ENCODE results near the gene BLMH. TPM values are rescaled to one million over a fixed set of nuclear protein-coding genes. Genes with fewer than 3 reads are reported as not detected.

Gene BLMH
- total RNA-seq, 2 donors from 2014 or later, result 84.7 to 92.0 TPM

DNA sequence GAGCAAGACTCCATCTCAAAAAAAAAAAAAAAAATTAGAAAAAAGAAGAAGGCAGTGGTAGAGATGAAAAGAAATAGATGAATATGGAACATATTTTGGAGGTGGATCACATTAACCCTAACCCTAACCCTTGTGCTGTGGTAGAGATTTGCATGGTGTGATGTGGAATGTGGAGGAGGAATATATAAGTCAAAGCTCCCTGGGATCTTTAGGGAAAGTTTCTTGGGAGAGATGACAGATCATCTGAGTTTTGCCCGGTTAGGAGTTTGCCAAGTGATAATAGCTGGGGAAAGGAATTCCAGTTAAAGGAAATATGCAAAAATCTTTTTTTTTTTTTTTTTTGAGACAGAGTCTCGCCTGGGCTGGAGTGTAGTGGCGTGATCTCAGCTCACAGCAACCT lies 13.0 kb upstream of the BLMH start:
- Histone ChIP-seq H3K4me1 (ENCODE audit: control insufficient read depth, insufficient read depth, low read length) (no peaks in the 10 kb centered on the region), H3K27me3 (ENCODE audit: control insufficient read depth, insufficient read depth, low read length, poor library complexity, severe bottlenecking) (no peaks in the 10 kb centered on the region), H3K9ac (ENCODE audit: extremely low read depth, low read length, poor library complexity, severe bottlenecking) (no peak overlapping the region), H3K27ac (ENCODE audit: low read depth, low read length) (no peak overlapping the region), H3K36me3 (ENCODE audit: control insufficient read depth, insufficient read depth, low read length) (no peaks in the 10 kb centered on the region), H3K4me3 (ENCODE audit: low read length) (no peak overlapping the region), H3K9me3 (ENCODE audit: control insufficient read depth, low read length) (peaks cover 8% of the 10 kb centered on the region)
- Mint-ChIP-seq H3K27me3 (ENCODE audit: insufficient read depth) (no peaks in the 10 kb centered on the region), H3K9me3 (peaks cover 6% of the 10 kb centered on the region), H3K4me3 (no peak overlapping the region), H3K36me3 (ENCODE audit: low read depth) (no peaks in the 10 kb centered on the region), H3K27ac (no peak overlapping the region), H3K4me1 (no peaks in the 10 kb centered on the region)
- WGBS, 2 experiments (ENCODE audit: insufficient coverage in 1 of 2, insufficient read length in 1 of 2), result 98% methylated on average over 3 of the region's 3 CpGs; no CpG with 5 or more reads in 1 of the 2 experiments
- no peak for TF ChIP-seq CTCF (conservative IDR thresholded peaks at IDR 0.05)
- DNase-seq, result no peak

GRCh38 chr17:30302241-30302640 lies 10.5 kb upstream of the BLMH start:
- 84 to 91% methylated on average over 1 to 3 of the region's 3 CpGs for WGBS, 2 experiments (ENCODE audit: insufficient coverage in 1 of 2, insufficient read length in 1 of 2)
- no peak overlapping the region for H3K4me3 ChIP-seq (ENCODE audit: low read length)
- Mint-ChIP-seq H3K27ac (no peak overlapping the region), H3K4me3 (no peak overlapping the region), H3K27me3 (ENCODE audit: insufficient read depth) (no peaks in the 10 kb centered on the region), H3K36me3 (ENCODE audit: low read depth) (no peaks in the 10 kb centered on the region), H3K4me1 (no peaks in the 10 kb centered on the region), H3K9me3 (peaks cover 6% of the 10 kb centered on the region)
- H3K27ac ChIP-seq (ENCODE audit: low read depth, low read length), result no peak overlapping the region
- no peaks in the 10 kb centered on the region for H3K4me1 ChIP-seq (ENCODE audit: control insufficient read depth, insufficient read depth, low read length)
- DNase-seq, result no peak
- H3K9me3 ChIP-seq (ENCODE audit: control insufficient read depth, low read length), result peaks cover 11% of the 10 kb centered on the region
- no peaks in the 10 kb centered on the region for H3K36me3 ChIP-seq (ENCODE audit: control insufficient read depth, insufficient read depth, low read length)
- H3K9ac ChIP-seq (ENCODE audit: extremely low read depth, low read length, poor library complexity, severe bottlenecking), result no peak overlapping the region
- no peak for TF ChIP-seq CTCF (conservative IDR thresholded peaks at IDR 0.05)
- H3K27me3 ChIP-seq (ENCODE audit: control insufficient read depth, insufficient read depth, low read length, poor library complexity, severe bottlenecking), result no peaks in the 10 kb centered on the region

GRCh38 chr17:30300818-30301217 lies 9.1 kb upstream of the BLMH start:
- H3K36me3 ChIP-seq (ENCODE audit: control insufficient read depth, insufficient read depth, low read length), result no peaks in the 10 kb centered on the region
- no peaks in the 10 kb centered on the region for H3K4me1 Mint-ChIP-seq
- DNase-seq, result no peak
- H3K36me3 Mint-ChIP-seq (ENCODE audit: low read depth), result no peaks in the 10 kb centered on the region
- no peak overlapping the region for H3K4me3 ChIP-seq (ENCODE audit: low read length)
- no peak overlapping the region for H3K9ac ChIP-seq (ENCODE audit: extremely low read depth, low read length, poor library complexity, severe bottlenecking)
- H3K4me1 ChIP-seq (ENCODE audit: control insufficient read depth, insufficient read depth, low read length), result no peaks in the 10 kb centered on the region
- no peaks in the 10 kb centered on the region for H3K27me3 ChIP-seq (ENCODE audit: control insufficient read depth, insufficient read depth, low read length, poor library complexity, severe bottlenecking)
- H3K9me3 ChIP-seq (ENCODE audit: control insufficient read depth, low read length), result peaks cover 11% of the 10 kb centered on the region
- H3K27ac Mint-ChIP-seq, result no peak overlapping the region
- no peak overlapping the region for H3K4me3 Mint-ChIP-seq
- no peak for TF ChIP-seq CTCF (conservative IDR thresholded peaks at IDR 0.05)
- no peak overlapping the region for H3K27ac ChIP-seq (ENCODE audit: low read depth, low read length)
- H3K9me3 Mint-ChIP-seq, result peaks cover 6% of the 10 kb centered on the region
- H3K27me3 Mint-ChIP-seq (ENCODE audit: insufficient read depth), result peaks cover 1% of the 10 kb centered on the region

Data from endodermal cell (in vitro differentiated cells).